Bronchial epithelial cell (primary cell): Measurements from ENCODE around the gene ALS2. TPM values are rescaled to one million over a fixed set of nuclear protein-coding genes. Genes with fewer than 3 reads are reported as not detected.

Source experiments
- DNase-seq: peaks from one replicate; pipeline ENCODE4 v3.0.0-alpha.2; 2010; ENCODE audit warnings: low read depth
- FAIRE-seq: peaks from 2 replicates; lab custom pipeline; 2011; peaks lifted over from hg19 to GRCh38; lab: Jason Lieb, UNC
- H3K27me3 ChIP-seq: 2 replicates; pipeline ENCODE4 v1.5.1; 2011; ENCODE audit warnings: low read length; ENCODE audit not compliant: control insufficient read depth, insufficient read depth
- H3K36me3 ChIP-seq: 2 replicates; pipeline ENCODE4 v1.5.1; 2011; ENCODE audit warnings: low read length; ENCODE audit not compliant: control insufficient read depth, insufficient read depth
- H3K4me3 ChIP-seq: 2 replicates; pipeline ENCODE4 v1.5.1; 2011; ENCODE audit warnings: mild to moderate bottlenecking, low read depth, low read length, control low read depth
- CTCF ChIP-seq: IDR thresholded peaks from 2 replicates; pipeline ENCODE4 v1.5.1; 2011; ENCODE audit warnings: mild to moderate bottlenecking, moderate library complexity, low read length, control low read depth, inconsistent platforms; ENCODE audit not compliant: insufficient read depth, severe bottlenecking
- total RNA-seq: library from RNA; depleted of rRNA; stranded (reverse); fragments of >200 nt; gene quantifications from 2 replicates; pipeline ENCODE4 v1.2.1, GENCODE V29; 2014

Gene ALS2
- total RNA-seq, 1 donor from 2014 or later = 21.1 TPM

- H3K36me3 ChIP-seq = no peaks in the 10 kb centered on the region
- no peak for TF ChIP-seq CTCF
- peak overlapping the region; percentile 72 for H3K4me3 ChIP-seq
- DNase-seq (peak; percentile 18), FAIRE-seq (no peak)
- no peaks in the 10 kb centered on the region for H3K27me3 ChIP-seq
These were observed 646 bp downstream of the ALS2 start for GRCh38 chr2:201779901-201780673.

- Histone ChIP-seq H3K27me3 (no peaks in the 10 kb centered on the region), H3K4me3 (no peak overlapping the region), H3K36me3 (no peaks in the 10 kb centered on the region)
- no peak for DNase-seq
- no peak for TF ChIP-seq CTCF
- FAIRE-seq = no peak
These were observed 2.9 kb downstream of the ALS2 start for GRCh38 chr2:201777869-201778268.

- FAIRE-seq = no peak
- Histone ChIP-seq H3K4me3 (no peak overlapping the region), H3K36me3 (no peaks in the 10 kb centered on the region), H3K27me3 (no peaks in the 10 kb centered on the region)
- TF ChIP-seq CTCF = no peak
- DNase-seq = no peak
These were observed 3.7 kb downstream of the ALS2 start for GRCh38 chr2:201777043-201777442.

- H3K4me3 ChIP-seq = no peak overlapping the region
- FAIRE-seq (no peak), DNase-seq (no peak)
- no peak for TF ChIP-seq CTCF
- no peaks in the 10 kb centered on the region for H3K27me3 ChIP-seq
- no peaks in the 10 kb centered on the region for H3K36me3 ChIP-seq
These were observed 5.4 kb downstream of the ALS2 start for GRCh38 chr2:201775326-201775725.

GRCh38 chr2:201774546-201774945 lies 6.2 kb downstream of the ALS2 start:
- H3K27me3 ChIP-seq = no peaks in the 10 kb centered on the region
- no peak overlapping the region for H3K4me3 ChIP-seq
- H3K36me3 ChIP-seq = no peaks in the 10 kb centered on the region
- no peak for TF ChIP-seq CTCF
- FAIRE-seq (no peak), DNase-seq (no peak)

GRCh38 chr2:201773990-201774389 lies 6.7 kb downstream of the ALS2 start:
- TF ChIP-seq CTCF = no peak
- FAIRE-seq (no peak), DNase-seq (no peak)
- Histone ChIP-seq H3K36me3 (no peaks in the 10 kb centered on the region), H3K27me3 (no peaks in the 10 kb centered on the region), H3K4me3 (no peak overlapping the region)
